Activated CD4-positive, CD25-positive, alpha-beta regulatory T cell treated with anti-CD3 and anti-CD28 coated beads, Interleukin-2, amount 50 U/mL, for 24 hours (primary cell): Measurements from ENCODE around the gene GAK.

ENCODE experiments used
- ATAC-seq, 2 donors: fragments of 150-1000 bp; cut with Tn5 transposase; one replicate each; pipeline ENCODE4 v1.10.0; 2021; ENCODE audit warnings: mild to moderate bottlenecking in 1 of 2, moderate library complexity in 1 of 2

GAK gene

DNA sequence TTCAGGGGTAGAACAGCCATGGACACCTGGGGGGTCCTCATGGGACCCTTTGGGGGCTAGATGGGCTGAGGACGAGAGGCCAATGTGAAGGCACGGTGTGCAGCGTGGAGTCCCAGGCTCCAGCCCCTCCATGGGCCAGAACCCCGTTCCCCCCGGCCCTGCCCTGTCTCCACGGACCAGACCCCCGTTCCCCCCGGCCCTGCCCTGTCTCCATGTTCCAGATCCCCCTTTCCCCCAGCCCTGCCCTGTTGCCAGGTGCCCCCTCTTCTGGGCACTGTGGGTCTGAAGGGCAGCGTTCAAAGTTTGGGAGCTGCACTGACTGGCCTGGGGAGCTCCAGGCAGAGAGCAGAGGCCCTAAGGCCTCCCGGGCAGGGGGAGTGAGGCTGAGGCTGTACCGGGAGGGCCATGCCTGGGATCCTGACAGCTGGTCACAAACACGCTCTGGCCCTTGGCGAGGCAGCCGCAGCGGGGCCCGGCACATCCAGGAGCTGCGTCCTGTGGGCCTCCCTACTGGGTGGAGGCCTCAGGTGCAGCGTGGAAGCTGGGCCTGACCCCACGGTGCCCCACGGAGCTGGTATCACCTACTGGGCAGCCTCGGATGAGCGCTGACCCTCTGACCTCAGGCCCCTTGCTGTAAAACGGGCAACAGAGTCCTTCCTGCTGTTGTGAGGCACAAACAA, 32.4 kb upstream of the GAK start:
- ATAC-seq, result no peak

DNA sequence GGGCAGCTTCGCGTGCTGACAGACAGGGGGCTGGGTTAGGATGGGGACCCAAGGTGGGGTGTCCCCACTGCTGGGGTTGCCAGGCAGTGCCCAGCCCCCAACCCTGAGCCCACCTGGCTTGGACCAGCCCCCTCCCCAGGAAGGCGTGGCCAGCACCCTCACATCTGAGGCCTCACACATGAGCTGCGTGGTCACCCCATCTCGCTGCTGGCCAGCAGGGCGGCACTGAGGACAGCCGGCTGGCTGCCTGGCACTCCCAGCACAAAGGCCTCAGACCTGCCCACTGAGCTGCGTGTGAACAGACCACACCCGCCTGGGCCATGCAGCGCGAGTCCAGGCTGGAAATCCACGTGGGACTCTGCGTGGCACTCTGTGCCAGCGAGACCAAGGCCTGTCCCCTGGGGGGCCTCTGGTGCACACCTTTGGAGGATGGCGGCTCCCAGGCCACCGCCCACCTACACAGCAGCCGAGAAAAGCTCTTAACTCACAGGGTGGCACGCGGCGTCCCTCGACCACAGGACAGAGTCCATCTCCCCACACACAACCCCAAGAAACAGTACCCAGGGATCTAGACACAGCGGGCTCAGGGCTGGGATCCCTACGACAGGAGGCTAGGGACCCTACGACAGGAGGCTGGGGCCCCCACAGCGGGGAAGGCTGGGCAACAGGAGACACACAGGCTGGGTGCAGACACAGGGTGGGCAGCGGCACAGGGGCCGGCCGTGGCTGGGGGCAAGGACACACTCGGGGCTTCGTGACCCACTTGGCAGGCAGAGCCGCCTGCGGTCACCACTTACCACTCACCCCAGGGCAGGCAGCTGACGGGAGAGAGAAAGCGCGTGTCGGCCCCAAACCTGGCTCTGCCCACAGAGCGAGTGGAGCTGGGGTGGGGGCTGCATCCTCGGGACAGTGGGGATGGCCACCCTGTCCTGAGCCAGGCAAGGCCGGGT, 31.4 kb upstream of the GAK start:
- ATAC-seq, result no peak

DNA sequence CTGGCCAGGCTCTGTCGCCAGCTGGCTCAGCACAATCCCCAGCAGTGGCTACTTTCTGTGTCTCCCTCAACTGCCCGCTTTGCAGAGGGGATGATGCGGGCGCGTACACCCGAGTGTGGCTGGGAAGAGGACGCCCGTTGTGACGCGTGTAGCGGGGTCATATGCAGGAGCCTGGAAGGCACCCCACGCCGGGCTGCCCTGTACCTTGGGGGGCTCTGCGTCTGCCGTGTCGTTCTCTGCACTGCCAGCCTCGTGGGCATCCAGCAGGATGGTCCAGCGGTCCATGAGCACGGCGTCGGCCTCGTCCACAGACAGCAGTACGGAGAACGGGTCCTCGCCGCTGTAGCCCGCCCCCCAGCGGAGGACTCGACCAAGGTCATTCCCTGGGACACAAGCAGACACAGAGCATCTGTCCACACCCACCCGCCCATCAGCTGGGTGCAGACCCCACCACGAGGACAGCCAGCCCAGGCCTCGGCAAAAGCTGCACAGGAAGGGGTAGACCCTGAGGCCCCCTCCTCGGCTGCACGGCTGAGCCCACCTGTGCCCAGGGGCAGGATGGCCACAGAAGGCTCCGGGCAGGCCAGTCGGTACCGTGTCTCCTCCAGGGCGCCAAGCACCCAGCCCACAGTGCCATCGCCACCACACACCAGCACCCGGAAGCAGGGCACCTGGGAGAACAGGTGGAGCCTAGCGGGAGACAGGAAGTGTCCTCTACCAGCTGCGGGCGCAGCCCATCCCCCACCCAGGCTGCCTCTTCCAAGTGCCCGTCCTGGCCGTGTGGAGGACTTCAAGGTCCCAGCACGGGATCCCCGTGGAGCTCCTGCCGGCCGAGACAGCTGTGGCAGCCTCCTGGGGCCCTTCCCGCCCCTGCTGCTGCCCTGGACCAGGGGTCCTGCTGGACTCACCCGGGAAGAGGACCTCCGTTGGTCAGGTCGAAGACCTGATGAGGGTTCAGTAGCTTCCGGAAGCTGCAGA, 30.4 kb upstream of the GAK start:
- ATAC-seq, result no peak

DNA sequence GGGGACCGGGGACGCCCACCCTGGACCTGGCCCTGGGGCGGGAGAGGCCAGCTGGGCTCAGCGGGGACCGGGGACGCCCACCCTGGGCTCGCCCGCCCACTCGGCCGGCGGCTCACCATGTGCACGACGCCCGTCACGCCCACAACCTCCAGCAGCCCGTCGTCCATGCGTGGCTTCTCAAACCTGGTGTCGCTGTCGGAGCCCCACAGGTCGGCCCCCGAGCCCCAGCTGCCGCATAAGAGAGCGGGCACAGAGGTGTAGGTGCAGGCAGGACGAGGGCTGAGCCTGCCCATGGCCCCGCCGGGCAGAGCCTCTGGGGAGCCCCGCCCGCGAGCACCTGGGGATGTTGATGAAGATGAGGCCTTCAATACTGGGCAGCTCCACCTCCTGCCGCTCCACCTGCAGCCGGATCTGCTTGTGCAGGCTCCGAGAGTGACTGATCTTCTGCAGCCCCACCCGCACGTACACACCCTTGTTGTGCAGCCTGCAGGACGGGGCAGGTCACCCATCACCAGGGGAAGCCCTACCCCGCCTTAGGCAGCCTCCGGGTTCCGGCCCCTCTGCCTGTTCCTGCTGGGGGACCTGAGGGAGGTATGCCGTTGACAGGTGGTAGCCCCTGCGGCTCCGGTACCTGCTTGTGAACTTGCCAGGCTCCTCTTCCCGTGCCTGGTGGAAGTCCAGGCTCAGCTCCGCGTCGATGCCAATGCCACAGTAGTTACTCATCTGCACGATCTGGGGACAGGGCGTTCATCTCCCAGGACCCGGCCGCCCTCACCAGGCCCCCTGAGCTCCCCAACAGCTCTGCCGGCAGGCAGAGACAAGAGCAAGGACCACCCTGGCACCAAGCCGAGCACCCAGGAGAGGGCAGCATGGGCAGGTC, 29.5 kb upstream of the GAK start:
- ATAC-seq, result no peak

DNA sequence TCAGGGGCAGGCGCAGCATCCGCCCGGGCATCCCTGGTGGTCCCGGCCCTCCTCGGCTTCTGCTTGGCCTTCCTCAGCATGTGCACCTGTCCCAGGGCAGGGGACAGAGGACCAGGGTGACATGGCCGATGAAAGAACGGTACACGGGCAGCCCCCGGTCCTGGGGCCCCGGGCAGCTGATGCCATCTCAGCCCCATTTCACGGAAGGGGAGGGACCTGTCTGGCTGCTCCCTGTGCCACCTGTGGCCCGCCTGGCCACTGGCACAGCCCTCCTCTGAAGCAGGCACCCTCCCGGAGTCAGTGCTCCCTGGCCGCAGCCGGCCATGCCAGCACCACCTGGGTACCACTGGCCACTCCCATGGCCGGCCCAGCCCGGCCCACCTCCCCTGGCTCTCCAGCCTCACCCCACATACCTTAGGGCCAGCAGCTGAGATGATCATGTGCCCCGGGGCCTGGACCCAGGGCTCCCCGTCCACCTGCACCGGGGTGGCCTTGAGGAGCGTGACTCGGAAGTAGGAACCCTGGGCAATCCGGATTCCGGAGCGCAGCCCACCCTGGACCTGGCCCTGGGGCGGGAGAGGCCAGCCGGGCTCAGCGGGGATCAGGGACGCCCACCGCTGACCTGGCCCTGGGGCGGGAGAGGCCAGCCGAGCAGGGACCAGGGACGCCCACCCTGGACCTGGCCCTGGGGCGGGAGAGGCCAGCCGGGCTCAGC, 28.7 kb upstream of the GAK start:
- no peak for ATAC-seq

DNA sequence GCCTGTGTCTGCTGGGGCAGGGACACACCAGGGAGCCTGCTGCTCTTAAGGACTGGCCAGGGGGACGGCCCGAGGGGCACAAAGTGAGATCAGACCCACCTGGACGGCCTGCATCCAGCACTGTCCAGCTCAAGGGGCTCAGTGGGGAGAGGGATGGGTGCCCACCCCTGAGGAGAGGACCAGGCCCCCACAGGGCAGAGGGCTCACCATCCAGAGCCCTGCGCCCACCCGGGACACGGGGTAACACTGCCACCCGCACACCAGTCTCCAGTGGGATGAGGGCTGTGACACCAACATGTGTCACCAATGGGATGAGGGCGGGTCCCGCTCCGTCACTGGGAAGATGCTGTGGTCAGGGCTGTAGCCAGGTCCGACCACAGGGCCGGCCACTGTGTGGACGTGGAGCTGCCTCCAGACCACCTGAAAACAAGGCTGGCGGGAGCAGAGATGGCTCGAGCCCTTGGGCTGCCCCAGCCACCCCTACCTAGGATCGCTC, 28.1 kb upstream of the GAK start:
- no peak for ATAC-seq

DNA sequence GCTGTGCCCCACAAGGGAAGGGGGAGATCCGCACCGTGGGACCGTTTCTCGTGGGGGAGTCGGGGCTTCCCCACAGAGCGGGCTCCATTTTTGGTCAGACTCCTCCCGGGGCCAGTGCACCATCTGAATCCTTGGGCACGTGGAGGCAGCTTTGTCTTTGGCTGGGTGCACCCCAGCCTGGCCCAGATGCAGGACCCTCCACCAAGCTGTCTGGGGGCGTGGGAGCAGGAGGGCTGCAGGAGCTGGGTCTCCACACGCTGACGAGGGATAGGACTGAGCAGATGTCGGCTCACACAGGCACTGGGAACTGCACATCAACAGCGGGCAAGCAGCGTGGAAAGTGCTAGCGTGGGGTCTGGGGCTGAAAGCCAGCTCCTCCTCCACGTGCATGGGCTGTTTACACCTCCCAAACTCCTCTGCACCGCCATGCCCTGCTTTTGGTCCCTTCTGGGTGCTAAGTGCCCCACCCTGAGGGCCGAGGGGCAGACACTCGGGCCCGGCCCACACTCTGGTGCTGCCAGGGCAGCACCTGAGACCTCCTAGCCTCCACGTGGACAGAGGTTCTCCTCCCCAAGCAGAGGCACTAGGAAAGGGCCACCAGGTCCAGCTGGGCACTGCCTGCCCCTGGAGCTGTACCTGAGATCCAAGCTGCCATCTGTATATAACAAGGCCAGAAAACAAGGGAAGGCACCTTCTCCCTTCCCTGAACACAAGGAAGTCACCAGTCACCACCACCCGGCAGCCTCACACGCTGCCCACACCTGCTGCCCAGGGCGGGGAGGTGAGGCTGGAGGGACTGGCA, 27.4 kb upstream of the GAK start:
- no peak for ATAC-seq

DNA sequence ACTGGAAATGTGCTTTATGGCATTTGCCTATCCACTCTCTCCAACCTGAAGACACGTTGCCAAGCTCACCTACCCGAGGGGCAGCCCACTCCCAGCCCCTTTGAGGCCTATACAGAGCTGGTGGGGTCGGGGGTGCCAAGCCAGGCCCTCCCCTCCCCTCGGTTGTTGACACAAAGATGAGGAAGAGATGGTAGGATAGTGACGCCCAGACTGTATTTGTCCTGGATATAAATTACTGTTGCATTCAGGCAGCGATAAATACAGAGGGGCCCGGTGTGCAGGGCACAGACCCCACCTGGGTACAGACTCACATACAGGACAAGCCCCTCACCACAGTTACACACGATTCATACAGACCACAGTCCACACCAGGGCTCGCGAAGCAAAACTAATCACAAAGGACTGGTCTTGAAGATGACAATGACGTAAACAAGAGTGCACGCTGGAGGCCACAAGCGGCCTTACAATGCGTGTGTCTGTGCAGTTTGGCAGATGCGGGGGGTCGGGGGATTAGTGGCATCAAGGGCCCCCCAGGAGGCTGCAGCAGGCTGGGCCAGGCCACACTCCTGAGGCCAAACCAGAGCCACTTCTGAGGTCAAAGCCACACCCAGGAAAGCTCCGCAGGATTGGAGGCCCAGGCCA, 26.7 kb upstream of the GAK start:
- ATAC-seq, result no peak

DNA sequence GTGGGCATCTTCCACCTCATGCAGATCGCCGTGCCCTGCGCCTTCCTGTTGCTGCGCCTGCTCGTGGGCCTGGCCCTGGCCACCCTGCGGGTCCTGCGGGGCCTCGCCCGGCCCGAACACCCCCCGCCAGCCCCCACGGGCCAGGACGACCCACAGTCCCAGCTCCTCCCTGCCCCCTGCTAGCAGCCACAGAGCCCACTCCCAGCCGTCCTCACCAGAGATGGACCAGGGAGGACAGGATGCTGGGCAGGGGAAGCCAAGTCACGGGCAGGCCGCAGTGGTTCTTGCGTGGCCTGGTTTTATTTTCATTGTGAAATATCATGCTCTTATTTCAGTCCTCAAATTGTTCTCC, 26.2 kb upstream of the GAK start:
- no peak for ATAC-seq

DNA sequence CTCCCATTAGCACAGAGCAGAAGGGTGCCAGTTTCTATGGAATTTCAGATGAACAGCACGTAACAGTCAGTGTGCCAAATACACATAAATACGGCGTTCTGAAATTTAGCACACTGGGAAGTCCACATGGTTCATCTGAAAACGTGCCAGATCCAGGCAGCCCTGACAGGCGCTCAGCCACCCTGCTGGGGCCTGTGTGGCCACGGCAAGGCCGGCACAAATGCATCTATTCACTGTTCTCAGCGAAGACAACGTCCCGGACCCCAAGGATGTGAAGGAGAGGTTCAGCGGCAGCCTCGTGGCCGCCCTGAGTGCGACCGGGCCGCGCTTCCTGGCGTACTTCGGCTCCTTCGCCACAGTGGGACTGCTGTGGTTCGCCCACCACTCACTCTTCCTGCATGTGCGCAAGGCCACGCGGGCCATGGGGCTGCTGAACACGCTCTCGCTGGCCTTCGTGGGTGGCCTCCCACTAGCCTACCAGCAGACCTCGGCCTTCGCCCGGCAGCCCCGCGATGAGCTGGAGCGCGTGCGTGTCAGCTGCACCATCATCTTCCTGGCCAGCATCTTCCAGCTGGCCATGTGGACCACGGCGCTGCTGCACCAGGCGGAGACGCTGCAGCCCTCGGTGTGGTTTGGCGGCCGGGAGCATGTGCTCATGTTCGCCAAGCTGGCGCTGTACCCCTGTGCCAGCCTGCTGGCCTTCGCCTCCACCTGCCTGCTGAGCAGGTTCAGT, 25.6 kb upstream of the GAK start:
- no peak for ATAC-seq

DNA sequence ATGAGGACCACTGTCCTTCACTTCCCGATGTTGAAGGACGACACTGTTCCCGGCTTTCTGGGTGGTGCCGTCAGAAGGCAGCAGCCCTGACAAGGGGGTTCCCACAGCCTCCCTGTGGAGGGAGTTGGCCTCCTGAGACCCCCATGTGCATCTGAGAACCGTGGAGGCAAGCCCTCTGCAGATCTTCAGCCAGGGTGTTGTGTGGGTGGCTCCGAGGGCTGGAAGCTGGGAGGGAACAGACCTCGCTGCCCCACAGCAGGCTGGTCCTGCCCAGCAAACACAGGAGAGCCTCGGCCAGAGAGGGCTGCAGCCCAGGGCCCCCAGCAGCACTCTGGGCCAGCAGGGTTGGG, 25.1 kb upstream of the GAK start:
- ATAC-seq, result no peak

DNA sequence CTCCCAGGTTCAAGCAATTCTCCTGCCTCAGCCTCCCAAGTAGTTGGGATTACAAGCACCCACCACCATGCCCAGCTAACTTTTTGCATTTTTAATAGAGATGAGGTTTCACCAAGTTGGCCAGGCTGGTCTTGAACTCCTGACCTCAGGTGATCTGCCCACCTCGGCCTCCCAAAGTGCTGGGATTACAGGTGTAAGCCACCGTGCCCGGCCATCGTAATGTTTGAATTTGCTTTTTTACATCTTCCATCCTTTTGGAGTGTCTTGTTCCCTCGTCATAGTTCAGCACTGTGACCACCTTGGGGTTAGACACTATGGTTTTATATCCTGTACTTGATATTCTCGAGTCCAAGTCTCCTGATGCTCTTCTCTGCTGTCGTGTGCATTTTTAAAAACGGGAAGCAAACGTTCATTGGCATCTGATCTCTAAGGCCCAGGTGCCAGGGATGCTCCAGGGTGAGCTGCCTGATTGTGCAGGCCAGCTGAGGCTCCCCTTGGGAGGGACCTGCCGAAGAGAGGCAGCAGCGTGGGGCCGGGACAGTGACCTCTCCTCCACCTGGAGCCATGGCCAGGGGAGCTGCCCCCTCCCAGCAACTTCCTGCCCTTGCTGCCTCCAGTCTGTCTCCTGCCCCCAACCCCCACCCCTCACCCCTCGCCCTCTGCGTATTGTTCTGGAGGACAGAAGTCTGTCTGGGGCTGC, 24.6 kb upstream of the GAK start:
- no peak for ATAC-seq

DNA sequence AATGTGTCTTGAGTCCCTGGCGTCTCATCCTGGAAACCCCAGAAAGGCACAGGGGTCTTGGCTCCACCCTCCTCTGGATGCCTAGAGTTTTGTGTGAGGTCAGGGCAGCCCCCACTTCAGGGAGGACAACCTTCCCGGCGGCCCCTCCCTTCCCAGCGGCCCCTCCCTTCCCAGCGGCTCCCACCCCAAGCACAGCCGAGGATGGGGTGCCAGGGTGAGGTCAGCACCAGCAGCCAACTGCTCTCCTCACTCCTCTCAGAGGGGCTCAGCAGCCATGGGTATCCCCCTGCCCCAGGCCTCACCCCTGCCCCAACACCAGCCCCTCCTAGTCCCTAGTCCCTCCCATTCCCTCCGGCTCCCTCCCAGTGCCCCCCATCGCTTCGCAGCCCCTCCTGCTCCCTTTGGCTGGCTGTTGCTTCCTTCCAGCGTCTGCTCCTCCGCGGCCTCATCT, 23.8 kb upstream of the GAK start:
- ATAC-seq, result no peak

DNA sequence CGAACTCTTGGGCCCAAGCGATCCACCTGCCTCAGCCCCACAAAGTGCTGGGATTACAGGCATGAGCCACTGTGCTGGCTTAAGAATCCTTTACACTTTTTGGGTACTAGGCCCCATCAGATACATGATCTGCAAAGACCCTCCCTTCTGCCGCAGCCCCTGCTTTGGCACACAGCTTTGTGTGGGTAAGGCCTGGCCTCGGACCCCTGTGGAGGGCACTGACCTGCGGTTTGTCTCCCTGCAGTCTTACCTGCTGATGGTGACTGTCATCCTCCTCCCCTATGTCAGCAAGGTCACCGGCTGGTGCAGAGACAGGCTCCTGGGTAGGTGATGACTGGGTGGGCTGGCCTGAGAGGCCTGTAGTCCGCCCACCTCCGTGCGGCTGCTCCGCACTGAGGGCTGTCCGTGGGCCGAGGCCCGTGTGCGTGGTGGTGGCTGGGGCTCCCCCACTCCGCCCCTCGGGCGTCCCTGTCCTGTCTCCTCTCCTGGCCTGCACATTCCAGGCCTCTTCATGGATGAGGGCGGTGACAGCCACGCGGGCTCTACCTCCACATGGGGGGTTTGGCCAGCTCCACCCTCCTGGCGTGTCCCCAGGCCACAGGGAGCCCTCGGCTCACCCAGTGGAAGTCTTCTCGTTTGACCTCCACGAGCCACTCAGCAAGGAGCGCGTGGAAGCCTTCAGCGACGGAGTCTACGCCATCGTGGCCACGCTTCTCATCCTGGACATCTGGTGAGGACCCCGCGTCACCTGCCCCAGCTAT, 23.2 kb upstream of the GAK start:
- ATAC-seq, result no peak

DNA sequence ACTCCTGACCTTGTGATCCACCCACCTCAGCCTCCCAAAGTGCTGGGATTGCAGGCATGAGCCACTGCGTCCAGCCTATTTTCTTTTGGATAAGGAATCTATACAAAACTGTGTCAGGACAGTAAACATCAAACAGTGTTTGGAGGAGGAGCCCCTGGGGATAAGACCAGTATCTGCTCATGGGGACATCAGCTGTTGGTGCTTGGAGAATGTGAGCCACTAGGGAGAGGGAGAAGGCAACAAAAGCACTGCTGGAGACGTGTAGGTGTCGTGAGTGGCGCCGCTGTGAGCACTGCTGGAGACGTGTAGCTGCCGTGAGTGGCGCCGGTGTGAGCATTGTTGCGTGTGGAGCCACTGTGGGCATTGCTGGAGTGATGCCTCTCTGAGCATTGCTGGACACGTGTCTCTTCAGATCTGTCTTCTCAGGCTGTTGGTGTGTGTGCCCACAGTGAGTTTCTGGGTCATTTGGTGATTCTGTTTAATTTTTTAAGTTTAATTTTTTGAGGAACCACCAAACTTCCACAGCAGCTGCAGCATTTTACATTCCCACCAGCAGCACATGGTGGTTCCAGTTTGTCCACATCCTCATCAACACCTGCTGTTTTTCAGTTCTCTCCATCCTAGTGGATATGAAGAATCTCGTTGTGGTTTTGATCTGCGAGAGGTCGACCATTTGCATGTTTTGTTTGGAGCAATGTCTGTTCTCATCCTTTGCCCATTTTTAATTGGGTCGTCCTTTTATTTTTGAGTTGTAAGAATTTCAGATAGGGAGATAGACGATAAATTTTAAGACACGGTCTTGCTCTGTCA, 22.3 kb upstream of the GAK start:
- ATAC-seq, result no peak

DNA sequence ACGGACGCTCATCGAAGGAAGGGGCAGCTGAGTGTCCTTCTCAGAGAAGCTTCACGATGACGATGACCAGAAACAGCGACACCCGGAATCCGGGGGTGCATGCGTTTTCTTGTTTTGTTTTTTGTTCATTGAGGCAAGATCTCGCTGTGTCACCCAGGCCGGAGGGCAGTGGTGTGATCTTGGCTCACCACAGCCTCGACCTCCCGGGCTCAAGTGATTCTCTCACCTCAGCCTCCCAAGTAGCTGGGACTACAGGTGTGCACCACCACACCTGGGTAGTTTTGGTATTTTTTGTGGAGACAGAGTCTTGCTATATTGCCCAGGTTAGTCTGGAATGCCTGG, 21.4 kb upstream of the GAK start:
- no peak for ATAC-seq
